Endometrial microvascular endothelial cells (primary cell): ENCODE results near the gene TBX1. TPM values are rescaled to one million over a fixed set of nuclear protein-coding genes. Genes with fewer than 3 reads are reported as not detected.

Source experiments
- in situ Hi-C: cut with HindIII; loops from 2 replicates; pipeline ENCODE4 v1.10.0; 2017; ENCODE audit warnings: low sequenced_read_pairs, low pct_unique_long_range_greater_than_20kb; ENCODE audit errors: inconsistent ontology term
- total RNA-seq: library from RNA; depleted of rRNA; stranded (reverse); fragments of >200 nt; gene quantifications from one replicate; pipeline ENCODE4 v1.2.3, GENCODE V29; 2015; ENCODE audit errors: inconsistent ontology term

The TBX1 gene
- total RNA-seq: not detected

DNA sequence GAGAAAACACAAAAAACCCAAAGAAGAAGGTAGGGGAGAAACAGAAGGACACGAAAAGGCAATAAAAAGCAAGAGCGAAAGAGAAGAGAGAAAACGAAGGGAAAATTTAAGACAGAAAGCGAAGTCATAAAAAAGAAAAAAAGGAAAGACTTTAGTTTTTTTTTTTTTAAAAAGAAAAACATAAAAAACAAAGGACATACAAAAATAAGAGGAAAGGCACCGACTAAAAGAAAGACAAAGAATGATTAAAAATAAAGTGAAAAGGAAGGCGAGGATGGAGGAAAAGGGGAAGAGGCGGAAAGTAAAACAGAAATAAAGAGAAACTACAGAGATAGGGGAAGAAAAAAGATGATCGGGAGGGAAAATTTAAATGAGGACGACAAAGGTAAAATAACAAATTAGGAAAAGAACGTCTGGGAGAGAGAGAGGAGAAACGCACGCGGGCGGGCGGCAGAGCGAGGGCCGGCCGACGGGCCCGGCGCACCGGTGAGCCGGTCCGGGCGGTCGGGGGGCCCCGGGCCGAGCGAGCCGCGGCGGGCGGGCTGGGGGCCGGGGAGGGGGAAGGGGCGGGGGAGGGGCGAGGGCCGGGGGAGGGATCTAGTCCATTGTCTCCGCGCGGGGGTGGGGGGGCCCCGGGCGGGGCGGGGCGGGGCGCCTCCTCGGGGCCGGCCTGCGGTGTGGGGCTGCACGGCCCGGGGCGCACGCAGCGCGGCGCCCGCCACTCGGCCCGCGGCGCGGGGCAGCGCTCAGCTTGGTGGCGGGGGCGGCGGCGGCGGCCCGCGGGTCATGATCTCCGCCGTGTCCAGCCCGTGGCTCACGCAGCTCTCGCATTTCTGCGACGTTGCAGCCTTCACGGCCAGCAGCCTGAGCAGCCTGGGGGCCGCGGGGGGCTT is at the start of gene TBX1:
Gene TBX1 (plus strand): TSS at position 721 of the 893 bp plus-strand sequence. CDS start 66 bp downstream, at position 787.
- in situ Hi-C loops: loop anchor here (25.0 kb wide), 1 partner anchor 352 kb away; the partner anchor contains the start of genes RANBP1 and TRMT2A

DNA sequence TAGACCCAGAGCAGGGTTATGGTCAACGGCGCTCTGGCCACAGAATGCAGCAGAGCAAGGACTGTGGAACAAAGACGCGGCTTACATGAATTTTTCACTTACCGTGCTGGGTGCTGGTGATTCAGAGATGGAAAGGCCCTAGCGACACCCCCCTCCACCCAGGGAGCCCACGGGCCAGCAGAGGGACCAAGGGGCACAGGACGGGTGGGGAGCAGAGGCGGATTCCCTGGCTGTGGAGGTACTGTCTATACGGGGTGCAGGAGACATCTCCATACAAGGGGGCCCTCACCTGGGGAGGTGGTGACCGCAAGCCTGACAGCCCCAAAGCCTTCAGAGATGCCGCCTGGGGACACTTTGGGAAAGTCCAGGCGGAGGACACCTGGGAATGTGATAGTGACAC is 47.3 kb upstream of the TBX1 start:
- in situ Hi-C loops: no loop called here

DNA sequence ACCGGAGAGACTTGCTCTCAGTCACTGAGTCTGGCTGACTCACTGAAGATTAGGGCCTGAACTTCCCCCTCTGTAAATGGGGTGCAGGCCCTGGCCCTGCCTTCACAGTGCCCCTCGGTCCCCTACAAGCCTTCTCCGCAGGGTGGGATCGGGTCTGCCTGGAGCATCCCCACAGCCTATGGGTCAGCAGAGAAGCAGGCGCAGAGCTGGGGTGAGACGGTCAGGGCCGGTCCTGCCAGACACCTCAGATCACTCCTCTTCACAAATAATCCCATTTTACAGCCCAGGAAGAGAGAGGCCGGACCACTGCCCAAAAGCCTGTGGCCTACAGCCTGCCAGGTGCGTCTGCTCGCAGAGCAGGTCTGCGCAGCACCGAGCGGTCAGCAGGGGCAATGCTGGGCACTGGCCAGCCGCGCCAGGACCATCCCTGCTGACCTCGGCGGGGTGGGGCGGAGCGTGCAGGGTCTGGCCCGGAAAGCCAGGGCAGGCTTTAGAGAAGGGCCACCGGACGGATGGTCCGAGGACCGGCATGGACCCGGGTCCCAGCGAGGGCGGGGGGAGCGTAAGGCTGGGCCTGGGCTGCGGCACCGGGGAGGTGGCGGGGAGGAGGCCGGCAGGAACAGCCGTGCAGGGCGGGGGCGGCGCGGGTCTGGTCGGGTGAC is 46.8 kb upstream of the TBX1 start:
- in situ Hi-C loops: no loop called here

DNA sequence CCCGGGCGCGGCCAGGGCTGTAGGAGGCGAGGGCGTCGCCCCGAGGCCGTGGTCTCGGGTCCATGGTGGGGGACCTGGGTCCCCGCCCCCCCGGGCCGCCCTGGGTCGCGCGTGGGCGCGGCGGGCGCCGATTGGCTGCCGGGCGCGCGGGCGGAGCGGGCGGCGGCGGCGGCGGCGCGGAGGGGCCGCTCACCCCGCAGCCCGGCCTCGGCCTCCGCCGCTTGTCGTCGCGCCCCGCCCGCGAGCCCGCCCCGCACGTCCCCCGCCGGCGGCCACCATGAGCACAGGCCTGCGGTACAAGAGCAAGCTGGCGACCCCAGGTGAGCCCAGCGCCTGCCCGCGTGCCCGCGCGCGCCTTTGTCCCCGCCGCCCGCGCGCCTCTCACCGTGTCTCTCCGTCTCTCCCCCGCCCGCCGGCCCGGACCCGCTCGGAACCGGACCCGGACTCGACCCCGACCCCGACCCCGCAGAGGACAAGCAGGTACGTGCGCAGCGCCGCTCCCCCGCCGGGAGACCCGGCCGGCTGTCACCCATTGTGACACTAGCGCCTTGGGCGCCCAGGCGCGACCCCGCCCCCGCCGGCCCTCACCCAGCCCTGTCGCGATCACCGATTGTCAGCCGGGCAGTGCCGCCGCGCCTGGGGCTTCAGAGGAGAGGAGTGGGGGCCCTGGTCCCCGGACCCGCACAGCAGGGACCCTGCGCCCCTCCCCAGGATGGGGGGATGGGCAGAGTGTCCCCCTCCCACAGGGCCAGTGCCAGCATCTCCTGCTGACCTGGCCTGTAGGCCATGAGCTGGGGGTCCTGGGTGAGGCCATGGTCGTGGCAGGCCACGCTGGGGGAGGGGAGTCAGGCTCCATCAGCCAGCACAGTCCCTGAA is 46.0 kb upstream of the TBX1 start, which contains the start of gene SEPTIN5:
Gene SEPTIN5 (plus strand): TSS at position 192 of the 876 bp plus-strand sequence. CDS start 86 bp downstream, at position 278.
- in situ Hi-C loops: no loop called here

DNA sequence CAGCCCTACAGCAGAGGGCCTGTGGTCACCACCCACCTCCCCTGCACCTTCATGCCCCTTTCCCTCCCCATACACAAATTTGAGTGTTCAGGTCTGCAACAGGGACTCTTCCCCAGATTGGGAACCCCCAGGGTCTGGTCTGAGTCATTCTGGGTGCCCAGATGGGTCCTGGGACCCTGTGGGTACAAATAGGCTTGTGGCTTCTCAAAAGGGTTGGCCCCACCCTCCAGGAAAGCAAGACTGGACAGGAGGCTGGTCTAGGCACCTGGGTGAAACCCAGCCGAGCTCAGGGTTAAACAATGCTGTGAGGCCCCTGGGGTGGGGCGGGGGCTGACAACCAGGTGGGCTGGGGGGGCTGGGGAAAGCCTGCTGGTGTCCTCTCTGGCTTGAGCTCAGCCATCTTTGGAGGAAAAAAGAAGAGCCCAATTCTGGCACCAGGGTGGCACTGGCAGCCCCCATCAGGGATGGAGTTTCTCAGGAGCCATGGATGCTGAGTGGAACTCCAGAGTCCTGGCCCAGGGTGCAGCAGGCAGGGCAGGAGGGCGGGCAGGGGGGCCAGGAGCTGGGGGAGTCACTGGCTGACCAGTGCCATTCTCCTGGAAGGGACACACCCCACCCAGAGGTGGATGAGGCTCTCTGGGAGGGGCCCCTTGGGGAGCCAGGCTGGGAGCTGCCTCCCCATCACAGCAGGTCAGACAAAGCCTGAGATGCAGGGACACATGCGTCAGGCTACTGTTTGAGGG is 45.2 kb upstream of the TBX1 start:
- in situ Hi-C loops: no loop called here

DNA sequence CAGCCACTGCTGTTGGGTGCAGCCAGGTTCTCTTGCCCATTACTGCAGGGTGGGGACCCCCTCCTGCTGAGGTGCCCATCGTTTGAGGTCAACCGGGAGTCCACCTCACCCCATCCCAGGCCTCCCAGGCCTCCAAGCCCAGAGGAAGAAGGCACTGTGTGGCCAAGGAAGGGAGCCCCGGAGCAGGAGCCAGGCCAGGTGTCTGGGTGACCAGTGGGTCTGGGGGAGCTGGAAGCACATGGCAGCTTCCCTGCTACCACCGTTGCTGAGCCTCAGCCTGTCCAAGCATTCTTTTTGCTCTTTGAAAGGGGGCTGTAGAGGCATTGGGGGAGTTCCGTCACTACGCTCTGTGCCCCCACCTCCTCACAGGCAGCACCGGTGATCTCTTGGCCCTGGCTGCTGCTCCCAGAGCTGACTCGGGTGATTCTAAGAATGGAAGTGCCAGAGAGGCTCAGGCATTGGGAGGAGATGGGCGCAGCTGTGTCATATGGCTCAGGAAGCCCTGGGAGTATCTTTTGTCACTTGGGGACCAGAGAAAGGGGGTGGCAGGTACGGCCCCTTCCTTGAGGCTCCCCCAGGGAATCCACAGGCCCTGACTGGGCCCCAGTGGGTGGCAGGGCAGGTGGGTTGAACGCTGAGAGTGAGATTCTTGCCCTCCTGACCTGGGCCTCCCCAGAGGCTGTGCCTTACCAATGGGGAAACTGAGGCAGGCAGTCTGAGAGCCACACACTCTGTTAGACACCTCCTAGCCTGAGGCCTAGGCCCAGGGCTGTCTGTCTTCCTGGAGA is 44.3 kb upstream of the TBX1 start:
- in situ Hi-C loops: no loop called here

DNA sequence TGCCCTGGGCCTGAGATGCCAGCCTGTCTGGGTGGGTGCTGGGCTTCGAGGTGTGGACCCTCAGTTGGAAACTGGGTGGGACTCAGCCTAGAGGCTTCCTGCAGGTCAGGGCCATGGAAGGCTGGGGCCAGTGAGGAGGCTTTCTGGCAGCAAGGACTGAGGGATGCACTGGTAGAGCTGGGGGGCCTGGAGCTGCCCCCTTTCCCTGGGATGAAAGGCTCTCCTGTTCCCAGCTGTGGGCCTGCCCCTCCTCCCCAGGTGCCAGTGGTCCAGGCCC is 43.8 kb upstream of the TBX1 start:
- in situ Hi-C loops: no loop called here

DNA sequence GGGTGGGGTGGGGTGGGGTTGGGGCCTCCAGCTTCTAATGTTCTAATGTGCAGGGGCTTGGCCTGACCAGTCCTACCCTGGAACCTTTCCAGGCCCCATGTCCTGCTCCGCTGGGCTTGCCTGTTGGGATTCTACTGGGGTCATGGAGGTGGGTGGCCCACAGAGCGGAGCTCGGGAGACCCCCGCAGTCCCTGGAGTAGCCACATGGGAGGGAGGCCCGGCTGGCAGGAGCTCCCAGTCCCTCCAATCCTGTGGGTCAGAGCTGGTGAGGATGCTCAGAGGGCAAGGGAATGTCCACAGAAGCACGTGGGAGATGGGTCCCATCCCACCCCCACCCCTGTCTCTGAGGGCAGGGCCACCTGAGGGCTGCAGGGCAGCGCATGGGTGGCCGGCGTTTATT is 43.4 kb upstream of the TBX1 start:
- in situ Hi-C loops: no loop called here

DNA sequence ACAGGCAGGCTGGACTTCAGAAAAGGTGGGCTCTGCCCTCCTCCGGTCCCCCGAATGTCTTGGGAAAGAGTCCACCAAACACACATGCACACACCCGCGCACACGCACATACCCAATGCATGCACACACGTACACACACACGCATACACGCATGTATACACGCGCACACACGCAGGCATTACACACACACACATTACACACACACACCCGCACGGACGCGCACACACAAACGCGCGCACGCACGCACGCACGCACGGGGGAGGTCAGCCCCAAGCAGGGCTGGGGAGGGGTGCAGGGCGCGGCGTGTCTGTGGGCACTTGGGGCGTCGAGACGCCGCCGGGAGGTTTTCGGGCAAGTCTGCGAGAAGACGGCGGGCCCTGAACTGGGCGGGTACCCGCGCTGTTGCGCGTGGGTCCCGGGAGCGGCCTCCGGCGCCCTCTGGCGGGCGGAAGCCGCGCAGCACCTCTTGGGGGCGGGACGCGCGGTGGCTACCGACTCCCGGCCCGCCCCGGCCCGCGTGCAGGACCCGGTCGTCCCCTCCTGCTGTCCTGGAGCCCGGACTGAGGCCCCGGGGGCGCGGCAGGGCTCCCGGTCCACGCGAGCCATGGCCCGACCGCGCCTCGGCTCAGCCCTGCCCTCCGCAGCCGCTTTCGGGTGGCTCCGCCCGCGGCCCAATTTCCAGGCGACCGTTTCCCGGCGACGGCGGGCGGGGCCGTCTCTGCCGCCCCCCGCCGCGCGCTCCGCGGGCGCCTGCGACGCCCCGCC is 42.7 kb upstream of the TBX1 start:
- in situ Hi-C loops: no loop called here

DNA sequence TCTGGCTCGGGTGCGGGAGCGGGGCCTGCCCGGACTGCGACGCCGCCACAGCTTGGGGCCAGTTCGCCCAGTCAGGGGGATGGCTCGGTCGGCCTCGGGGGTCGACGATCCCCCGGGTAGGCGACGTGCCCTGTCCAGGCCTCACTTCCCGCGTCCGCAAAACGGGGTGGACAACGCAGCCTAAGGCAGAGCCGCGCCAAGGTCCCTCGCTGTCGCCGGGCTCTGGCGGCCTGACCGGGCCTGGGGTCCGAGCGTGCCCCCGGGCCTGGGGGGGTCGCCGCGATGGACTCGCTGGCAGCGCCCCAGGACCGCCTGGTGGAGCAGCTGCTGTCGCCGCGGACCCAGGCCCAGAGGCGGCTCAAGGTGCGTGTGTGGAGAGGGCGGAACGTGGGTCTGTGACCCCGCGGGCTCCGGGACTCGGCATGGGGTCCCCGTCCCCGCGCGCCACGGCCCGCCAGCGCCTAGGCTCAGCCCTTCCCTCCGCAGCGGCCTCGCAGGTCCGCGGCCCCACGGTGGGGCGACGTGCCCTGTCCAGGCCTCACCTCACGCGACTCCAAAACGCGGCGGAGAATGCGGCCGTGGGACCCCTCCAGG is 42.0 kb upstream of the TBX1 start:
- in situ Hi-C loops: no loop called here

DNA sequence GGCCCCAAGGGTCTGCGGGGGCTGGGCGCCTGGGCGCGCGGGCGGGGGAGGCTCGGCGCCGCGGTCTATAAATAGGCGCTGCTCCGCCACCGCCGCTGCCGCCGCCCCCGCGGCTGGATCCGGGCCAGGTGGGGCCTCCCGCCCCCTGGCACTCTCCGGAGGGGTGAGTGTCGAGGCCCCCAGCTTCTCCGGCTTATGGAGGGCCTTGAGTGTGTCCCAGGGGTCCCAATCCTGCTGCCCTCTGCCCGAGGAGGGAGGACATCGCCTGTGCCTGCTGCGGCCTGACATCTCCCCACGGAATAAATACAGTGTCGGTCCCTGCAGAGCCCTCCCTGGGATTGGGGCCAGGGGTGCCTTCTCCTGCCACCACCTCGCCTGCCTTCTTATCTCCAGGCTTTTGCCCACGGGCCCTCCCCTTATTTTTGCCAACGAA is 41.5 kb upstream of the TBX1 start:
- in situ Hi-C loops: no loop called here

DNA sequence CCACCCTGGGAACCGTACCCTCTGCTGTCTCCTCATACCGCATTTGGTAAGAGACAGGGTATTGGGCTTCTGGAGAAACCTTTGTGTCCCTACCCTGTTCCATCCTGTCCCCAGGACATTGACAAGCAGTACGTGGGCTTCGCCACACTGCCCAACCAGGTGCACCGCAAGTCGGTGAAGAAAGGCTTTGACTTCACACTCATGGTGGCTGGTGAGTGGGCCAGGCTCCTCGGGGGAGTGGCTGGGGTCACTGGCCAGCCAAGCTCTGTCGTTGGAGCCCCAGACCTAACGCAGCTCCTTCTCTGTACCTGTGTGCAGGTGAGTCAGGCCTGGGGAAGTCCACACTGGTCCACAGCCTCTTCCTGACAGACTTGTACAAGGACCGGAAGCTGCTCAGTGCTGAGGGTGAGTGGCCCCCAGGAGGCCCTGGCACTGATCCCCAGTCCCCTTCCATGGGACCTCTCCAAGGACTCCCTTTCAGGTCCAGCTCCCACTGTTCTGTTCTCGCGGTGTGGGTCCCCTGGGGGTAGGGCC is 41.0 kb upstream of the TBX1 start:
- in situ Hi-C loops: no loop called here

DNA sequence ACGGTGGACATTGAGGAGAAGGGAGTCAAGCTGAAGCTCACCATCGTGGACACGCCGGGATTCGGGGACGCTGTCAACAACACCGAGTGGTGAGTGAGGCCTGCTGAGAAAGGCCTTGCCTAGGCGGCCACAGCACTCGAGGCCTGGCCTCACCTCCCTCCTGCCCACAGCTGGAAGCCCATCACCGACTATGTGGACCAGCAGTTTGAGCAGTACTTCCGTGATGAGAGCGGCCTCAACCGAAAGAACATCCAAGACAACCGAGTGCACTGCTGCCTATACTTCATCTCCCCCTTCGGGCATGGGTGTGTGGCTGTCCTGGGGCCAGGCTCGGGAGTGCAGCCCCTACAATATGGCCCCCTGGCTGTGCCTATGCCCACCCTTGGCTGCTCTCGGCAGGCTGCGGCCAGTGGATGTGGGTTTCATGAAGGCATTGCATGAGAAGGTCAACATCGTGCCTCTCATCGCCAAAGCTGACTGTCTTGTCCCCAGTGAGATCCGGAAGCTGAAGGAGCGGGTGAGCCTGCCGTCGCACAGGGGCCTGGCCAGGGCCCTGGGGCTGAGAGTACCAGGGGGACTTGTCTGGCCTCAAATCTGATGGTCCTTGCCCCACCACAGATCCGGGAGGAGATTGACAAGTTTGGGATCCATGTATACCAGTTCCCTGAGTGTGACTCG is 40.3 kb upstream of the TBX1 start:
- in situ Hi-C loops: no loop called here

DNA sequence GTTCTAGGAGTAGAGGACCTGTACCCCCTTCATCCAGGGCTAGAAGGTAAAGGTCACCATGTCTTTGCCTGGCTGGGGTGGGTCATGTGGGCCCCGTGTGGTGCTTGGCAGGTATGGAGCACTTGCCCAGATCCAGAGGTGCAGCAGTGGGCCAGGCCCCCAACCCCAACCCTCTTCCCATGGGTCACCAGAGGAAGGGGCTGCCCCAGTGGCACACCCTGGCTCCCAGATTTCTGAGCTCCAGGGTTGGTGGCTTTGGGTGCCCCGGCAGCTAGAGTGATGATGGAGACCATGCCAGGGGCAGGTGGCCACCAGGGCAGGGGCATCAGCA is 39.6 kb upstream of the TBX1 start:
- in situ Hi-C loops: no loop called here

DNA sequence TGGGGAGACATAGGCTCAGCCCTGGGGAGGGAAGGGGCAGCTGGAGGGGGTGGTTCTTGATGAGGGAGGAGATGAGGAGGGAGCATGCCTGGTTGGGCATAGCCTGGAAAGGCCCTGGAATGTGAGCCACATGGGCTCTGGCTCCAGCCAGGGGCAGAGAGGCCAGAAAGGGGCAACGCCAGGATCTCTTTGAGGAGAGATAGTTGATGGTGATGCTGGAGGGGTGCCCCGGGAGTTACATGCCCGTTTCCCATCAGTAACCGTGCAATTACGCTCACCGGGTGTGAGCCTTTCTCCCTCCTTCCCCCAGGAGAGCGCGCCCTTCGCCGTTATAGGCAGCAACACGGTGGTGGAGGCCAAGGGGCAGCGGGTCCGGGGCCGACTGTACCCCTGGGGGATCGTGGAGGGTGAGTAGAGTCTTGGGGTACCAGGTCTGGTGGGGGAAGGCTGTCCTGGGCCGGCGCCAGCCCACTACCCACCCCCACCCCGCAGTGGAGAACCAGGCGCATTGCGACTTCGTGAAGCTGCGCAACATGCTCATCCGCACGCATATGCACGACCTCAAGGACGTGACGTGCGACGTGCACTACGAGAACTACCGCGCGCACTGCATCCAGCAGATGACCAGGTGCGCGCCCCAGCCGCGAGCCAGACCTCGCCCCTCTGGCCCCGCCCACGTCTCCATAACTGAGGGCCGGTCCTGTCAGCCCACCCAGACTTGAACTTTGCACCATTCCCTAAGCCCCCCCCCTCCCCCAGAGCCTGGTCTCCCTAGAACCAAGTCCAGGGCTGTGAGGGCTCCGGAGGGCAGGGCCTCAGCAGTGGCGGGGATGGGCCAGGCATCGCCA is 39.0 kb upstream of the TBX1 start:
- in situ Hi-C loops: no loop called here
